GM12891 (cell line): Measurements from ENCODE around the gene LRRC8B.

ENCODE experiments used
- DNase-seq: peaks from one replicate; pipeline ENCODE4 v3.0.0; 2011; ENCODE audit warnings: low spot score; ENCODE audit not compliant: insufficient read length
- FAIRE-seq: peaks from 2 replicates; lab custom pipeline; 2011; peaks lifted over from hg19 to GRCh38; lab: Jason Lieb, UNC
- PAX5 ChIP-seq: IDR thresholded peaks from 2 replicates; pipeline ENCODE4 v1.6.1; 2011; ENCODE audit warnings: low read length, moderate library complexity, mild to moderate bottlenecking; ENCODE audit not compliant: insufficient read depth, severe bottlenecking
- POLR2A ChIP-seq: IDR thresholded peaks from 2 replicates; pipeline ENCODE4 v1.6.1; 2011; ENCODE audit warnings: low read depth, low read length, control low read depth
- POLR2AphosphoS5 ChIP-seq: IDR thresholded peaks from 2 replicates; pipeline ENCODE4 v1.6.1; 2011; ENCODE audit warnings: low read depth, low read length, control low read depth
- POU2F2 ChIP-seq: IDR thresholded peaks from 2 replicates; pipeline ENCODE4 v1.6.1; 2011; ENCODE audit warnings: low read depth, mild to moderate bottlenecking, control low read depth, low read length, moderate library complexity
- SPI1 ChIP-seq: IDR thresholded peaks from 2 replicates; pipeline ENCODE4 v1.6.1; 2011; ENCODE audit warnings: low read depth, low read length, control low read depth
- TAF1 ChIP-seq: IDR thresholded peaks from 2 replicates; pipeline ENCODE4 v1.6.1; 2011; ENCODE audit warnings: low read depth, low read length, control low read depth

The LRRC8B gene

GRCh38 chr1:89603651-89604413, 79.2 kb downstream of the LRRC8B start:
- TF ChIP-seq SPI1 (no peak), PAX5 (no peak), POLR2AphosphoS5 (no peak), POLR2A (no peak), POU2F2 (no peak), TAF1 (no peak)
- no peak for FAIRE-seq
- no peak for DNase-seq

- TF ChIP-seq PAX5 (no peak), SPI1 (no peak), TAF1 (no peak), POU2F2 (no peak), POLR2AphosphoS5 (no peak), POLR2A (no peak)
- no peak for DNase-seq
- no peak for FAIRE-seq
These were observed 79.7 kb downstream of the LRRC8B start for GRCh38 chr1:89604414-89604735.

GRCh38 chr1:89605692-89606091, 81.1 kb downstream of the LRRC8B start:
- DNase-seq, result no peak
- TF ChIP-seq POLR2A, result no peak
- no peak for TF ChIP-seq POLR2AphosphoS5
- TF ChIP-seq POU2F2, result no peak
- TF ChIP-seq SPI1, result no peak
- TF ChIP-seq TAF1, result no peak
- TF ChIP-seq PAX5, result no peak
- no peak for FAIRE-seq

- TF ChIP-seq POLR2AphosphoS5, result no peak
- TF ChIP-seq POLR2A, result no peak
- TF ChIP-seq POU2F2, result no peak
- TF ChIP-seq PAX5, result no peak
- no peak for TF ChIP-seq TAF1
- no peak for TF ChIP-seq SPI1
- FAIRE-seq, result no peak
These were observed 81.8 kb downstream of the LRRC8B start for GRCh38 chr1:89606227-89606980.

GRCh38 chr1:89607156-89607555, 82.5 kb downstream of the LRRC8B start:
- TF ChIP-seq POLR2AphosphoS5 (no peak), TAF1 (no peak), SPI1 (no peak), POU2F2 (no peak), PAX5 (no peak), POLR2A (no peak)
- FAIRE-seq (no peak), DNase-seq (no peak)

More at GRCh38 chr1:89606227-89606980, 81.8 kb downstream of the LRRC8B start:
- DNase-seq, result no peak

- DNase-seq (no peak), FAIRE-seq (no peak)
- no peak for TF ChIP-seq SPI1
- no peak for TF ChIP-seq POU2F2
- no peak for TF ChIP-seq TAF1
- no peak for TF ChIP-seq POLR2A
- TF ChIP-seq PAX5, result no peak
- TF ChIP-seq POLR2AphosphoS5, result no peak
These were observed 83.1 kb downstream of the LRRC8B start for GRCh38 chr1:89607586-89608318.

GRCh38 chr1:89608319-89608983, 83.8 kb downstream of the LRRC8B start:
- DNase-seq, result no peak
- no peak for TF ChIP-seq SPI1
- no peak for TF ChIP-seq POLR2A
- TF ChIP-seq POLR2AphosphoS5, result no peak
- no peak for TF ChIP-seq PAX5
- no peak for TF ChIP-seq POU2F2
- no peak for TF ChIP-seq TAF1
- no peak for FAIRE-seq

GRCh38 chr1:89608984-89609725, 84.5 kb downstream of the LRRC8B start:
- no peak for FAIRE-seq
- TF ChIP-seq PAX5 (no peak), POLR2AphosphoS5 (no peak), TAF1 (no peak), POU2F2 (no peak), POLR2A (no peak), SPI1 (no peak)
- no peak for DNase-seq
